Tibial nerve (tissue), 3 donors: ENCODE results near the gene RPS6KA2.

Source experiments
- CTCF ChIP-seq, 5 experiments: fragments of 200-600 bp in 3 of 5; fragments of 450-650 bp in 2 of 5; sonication (generic) in 3 of 5; IDR thresholded peaks; one replicate each; pipeline ENCODE4 v1.5.1; 2016 to 2019; ENCODE audit warnings: antibody characterized with exemption in 5 of 5, mild to moderate bottlenecking in 3 of 5, moderate library complexity in 2 of 5
- POLR2A ChIP-seq, 2 donors: fragments of 450-650 bp; IDR thresholded peaks; one replicate each; pipeline ENCODE4 v1.6.1; 2017; ENCODE audit warnings: antibody characterized with exemption in 2 of 2, mild to moderate bottlenecking in 2 of 2, moderate library complexity in 2 of 2

DNA sequence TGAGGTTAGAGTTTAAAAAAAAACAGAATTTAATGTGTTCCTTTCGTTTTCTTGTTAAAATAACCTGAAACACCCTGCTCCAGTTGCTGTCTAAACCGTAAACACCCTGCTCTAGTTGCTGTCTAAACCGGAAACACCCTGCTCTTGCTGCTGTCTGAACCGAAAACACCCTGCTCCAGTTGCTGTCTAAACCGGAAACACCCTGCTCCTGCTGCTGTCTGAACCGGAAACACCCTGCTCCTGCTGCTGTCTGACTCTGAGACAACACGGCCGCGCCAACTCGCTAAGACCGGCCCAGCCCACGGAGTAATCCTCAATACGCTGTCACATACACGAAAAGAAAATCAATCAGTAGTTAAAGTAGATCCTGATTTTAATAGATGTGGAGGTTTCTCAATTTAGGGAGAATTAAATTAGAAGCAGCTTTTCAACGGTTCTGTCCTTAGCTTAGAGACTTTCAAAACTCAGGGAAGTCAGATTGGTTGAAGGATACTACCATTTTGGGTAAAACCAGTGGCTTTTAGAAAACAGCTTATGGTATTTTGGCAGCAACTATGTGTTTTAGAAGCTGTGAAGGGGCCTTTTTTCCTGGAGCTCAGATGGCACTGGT lies 138.9 kb downstream of the RPS6KA2 start:
- no peak for TF ChIP-seq POLR2A (IDR thresholded peaks at IDR 0.05)
- no peak for TF ChIP-seq CTCF (IDR thresholded peaks at IDR 0.05)
